ENCODE data around the gene ZMIZ1.

- TF ChIP-seq, protein P1, sequence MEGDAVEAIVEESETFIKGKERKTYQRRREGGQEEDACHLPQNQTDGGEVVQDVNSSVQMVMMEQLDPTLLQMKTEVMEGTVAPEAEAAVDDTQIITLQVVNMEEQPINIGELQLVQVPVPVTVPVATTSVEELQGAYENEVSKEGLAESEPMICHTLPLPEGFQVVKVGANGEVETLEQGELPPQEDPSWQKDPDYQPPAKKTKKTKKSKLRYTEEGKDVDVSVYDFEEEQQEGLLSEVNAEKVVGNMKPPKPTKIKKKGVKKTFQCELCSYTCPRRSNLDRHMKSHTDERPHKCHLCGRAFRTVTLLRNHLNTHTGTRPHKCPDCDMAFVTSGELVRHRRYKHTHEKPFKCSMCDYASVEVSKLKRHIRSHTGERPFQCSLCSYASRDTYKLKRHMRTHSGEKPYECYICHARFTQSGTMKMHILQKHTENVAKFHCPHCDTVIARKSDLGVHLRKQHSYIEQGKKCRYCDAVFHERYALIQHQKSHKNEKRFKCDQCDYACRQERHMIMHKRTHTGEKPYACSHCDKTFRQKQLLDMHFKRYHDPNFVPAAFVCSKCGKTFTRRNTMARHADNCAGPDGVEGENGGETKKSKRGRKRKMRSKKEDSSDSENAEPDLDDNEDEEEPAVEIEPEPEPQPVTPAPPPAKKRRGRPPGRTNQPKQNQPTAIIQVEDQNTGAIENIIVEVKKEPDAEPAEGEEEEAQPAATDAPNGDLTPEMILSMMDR (IDR thresholded peaks at IDR 0.05 in 4 of 5, conservative IDR thresholded peaks at IDR 0.05 in 1 of 5): no peak
- no peak for TF ChIP-seq POLR2A (IDR thresholded peaks at IDR 0.05)
These were observed 285.4 kb downstream of the ZMIZ1 start for GRCh38 chr10:79354141-79354540.

All from gastrocnemius medialis (tissue), 4 donors.